Kasumi-1 (cell line): ENCODE measurements around the gene HLA-DQA1.
"Not testable (repeated sequence)": the region's sequence is repeated elsewhere in the genome, so short reads cannot be mapped to it uniquely, and the experiment has no call there.

Experiments
- DNase-seq, 2 experiments: peaks; one replicate each; lab custom pipeline; 2025; lab: John Stamatoyannopoulos, UW

Gene HLA-DQA1

GRCh38 chr6:32622545-32623401 is 14.4 kb upstream of the HLA-DQA1 start:
- DNase-seq = peak; percentile 48 to 62

DNA sequence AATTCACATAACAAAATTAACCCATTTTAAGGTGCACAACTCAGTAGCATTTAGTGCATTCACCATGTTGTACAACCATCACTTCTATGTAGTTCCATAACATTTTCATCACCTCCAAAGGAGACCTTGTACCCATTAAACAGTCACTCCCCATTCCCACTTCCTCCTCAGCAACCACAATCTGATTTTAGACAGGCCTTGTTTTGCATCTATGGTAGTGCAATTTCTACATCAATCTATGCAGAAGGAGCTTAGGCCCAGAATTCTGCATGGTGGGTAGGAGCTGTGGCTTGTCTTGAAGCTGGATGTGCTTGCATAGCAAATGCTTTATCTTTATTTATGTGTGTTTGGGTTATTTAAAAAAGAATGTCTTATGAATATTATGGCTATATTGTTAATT is 13.5 kb upstream of the HLA-DQA1 start:
- no peak for DNase-seq

GRCh38 chr6:32624565-32624964 is 12.6 kb upstream of the HLA-DQA1 start:
- DNase-seq = no peak

DNA sequence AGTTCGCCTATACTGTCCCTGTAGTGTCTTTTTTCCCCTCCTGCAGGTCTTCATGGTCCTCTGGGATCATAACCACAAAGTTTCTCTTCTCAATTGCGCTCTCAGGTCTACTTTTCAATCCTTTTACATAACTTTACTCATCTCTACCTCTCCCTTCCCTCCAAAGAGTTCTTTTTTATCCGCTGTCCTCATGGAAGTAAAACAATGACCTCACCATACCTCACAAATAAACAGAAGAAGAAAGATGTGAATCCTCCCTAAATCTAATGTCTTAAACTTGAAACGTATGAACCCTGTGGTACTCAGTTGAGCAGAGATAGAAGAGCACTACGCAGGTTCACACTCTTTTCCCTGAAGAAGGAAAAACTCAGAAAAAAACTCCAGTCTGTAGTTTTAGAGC is 12.1 kb upstream of the HLA-DQA1 start:
- DNase-seq = no peak

DNA sequence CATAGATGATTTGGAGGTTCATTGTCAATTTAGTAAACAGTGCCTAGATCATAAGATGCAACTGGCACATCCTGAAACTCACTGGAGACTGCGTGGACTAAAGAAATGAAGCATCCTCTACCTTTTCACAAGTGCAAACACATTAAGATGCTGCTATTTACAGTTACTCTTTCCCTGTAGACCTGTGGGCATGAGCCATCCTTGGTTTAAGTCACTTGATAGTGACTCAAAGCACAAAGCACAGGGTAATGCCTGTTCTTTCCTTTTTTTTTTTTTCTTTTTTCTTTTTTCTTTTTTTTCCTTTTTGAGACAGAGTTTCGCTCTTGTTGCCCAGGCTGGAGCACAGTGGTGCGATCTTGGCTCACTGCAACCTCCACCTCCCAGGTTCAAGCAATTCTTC is 10.0 kb upstream of the HLA-DQA1 start:
- DNase-seq = no peak

- no peak for DNase-seq
Observed at GRCh38 chr6:32627831-32628230, 9.4 kb upstream of the HLA-DQA1 start.

DNA sequence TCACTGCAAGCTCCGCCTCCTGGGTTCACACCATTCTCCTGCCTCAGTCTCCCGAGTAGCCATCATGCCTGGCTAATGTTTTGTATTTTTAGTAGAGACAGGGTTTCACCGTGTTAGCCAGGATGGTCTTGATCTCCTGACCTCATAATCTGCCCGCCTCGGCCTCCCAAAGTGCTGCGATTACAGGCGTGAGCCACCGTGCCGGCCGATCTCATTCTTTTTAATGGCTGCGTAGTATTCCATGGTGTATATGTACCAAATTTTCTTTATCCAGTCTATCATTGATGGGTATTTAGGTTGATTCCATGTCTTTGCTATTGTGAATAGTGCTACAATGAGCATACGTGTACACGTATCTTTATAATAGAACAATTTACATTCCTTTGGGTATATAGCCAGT is 7.4 kb upstream of the HLA-DQA1 start:
- DNase-seq = not testable (repeated sequence)

DNA sequence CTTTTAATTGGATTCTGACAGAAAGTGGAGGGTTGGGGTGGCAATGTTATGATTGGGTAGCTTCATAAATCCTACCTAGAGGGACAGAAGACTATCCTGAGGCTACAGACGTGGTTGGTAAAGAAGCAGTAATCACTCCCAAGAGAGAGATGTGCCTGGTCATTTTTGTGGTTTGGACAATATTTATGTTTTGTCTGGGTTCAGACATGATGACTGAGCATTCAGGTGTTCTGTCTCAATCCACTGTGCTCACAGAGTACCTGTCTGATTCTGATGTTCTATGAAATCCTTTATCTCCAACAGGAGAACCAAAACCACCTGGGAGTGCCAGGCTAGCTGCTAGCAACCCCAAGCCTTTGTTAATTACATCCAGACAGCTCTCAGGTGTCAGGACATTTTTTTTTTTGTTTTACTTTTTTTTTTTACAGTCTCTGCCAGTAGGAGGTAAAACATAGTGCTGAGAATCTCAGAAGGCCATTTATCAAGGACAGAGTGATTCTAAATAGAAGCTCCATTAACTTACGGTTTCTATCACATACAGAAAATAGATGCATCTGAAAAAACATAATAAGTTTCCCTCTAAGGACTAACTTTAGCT is 1.6 kb upstream of the HLA-DQA1 start:
- no peak for DNase-seq

GRCh38 chr6:32637883-32638282 is 677 bp downstream of the HLA-DQA1 start:
- no peak for DNase-seq

- DNase-seq = no peak
Observed at GRCh38 chr6:32638532-32639219, 1.5 kb downstream of the HLA-DQA1 start.

DNA sequence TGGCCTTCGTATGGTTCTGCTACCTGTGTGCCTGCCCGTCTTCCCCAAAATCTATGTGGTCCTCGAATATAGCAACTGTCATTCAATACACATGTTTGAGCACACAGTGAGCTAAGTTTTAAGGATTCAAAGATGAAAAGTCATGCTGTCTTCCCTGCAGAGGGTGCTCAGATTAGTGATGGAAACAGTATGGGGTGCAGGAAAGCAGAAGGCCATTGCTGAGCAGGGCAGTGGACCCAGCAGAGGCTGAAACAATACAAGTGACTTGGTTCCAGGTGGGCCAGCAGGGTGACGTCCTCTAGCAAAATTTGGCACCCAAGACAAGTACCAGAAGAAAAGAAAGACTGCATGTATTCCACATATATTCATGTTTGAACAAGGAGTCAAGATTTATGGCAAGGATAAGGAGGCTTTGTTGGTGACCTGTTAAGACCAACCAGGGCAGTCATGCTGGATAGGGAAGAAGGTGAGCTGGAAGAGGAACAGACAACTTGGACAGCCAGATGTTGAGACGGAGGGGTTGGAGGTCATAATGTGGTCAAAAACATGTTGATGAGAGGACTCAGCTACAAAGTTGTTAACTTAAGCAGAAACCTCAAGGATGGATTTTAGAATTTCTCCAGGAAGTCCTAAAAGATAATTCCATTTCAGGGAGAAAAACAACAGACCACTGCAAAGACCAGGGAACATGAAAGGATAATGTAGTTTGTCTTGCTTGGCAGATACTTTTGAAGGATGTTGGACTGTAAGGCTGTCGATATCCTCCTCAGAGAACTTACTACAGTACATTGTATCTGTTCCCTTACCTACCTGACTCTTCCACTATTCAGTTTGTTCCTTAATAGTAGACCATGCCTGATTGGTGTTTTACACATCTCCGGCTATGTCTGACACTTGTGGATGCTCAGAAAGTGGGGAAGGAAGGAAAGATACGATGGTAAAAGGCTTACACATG is 2.5 kb downstream of the HLA-DQA1 start:
- no peak for DNase-seq

DNA sequence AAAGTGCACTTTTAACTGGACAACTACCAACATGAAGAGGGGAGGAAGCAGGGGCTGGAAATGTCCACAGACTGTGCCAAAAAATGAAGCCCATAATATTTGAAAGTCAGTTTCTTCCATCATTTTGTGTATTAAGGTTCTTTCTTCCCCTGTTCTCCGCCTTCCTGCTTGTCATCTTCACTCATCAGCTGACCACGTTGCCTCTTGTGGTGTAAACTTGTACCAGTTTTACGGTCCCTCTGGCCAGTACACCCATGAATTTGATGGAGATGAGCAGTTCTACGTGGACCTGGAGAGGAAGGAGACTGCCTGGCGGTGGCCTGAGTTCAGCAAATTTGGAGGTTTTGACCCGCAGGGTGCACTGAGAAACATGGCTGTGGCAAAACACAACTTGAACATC is 3.9 kb downstream of the HLA-DQA1 start:
- DNase-seq = no peak

- not testable (repeated sequence) for DNase-seq
Observed at GRCh38 chr6:32641785-32642719, 4.8 kb downstream of the HLA-DQA1 start.

- no peak for DNase-seq
Observed at GRCh38 chr6:32642720-32643106, 5.5 kb downstream of the HLA-DQA1 start.

DNA sequence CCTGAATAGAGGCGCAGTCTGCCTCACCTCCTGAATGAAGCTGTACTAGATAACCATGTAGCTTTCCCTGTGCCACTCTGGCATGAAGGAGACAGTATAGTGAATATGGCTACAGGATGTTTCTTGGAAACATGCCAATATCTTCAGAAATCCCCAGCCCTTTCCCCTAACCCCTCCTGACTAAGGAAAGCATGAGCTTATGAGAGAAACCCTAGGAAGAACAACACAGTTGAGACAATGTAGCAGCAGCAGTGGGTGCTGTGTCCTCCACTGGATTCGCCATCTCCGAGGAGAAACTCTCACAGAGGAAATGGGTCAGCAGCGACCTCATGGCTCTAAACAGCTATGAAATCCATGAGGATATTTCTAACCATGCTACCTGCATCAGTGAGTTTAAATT is 6.7 kb downstream of the HLA-DQA1 start:
- DNase-seq = no peak

GRCh38 chr6:32645047-32645703 is 8.0 kb downstream of the HLA-DQA1 start:
- DNase-seq = no peak

DNA sequence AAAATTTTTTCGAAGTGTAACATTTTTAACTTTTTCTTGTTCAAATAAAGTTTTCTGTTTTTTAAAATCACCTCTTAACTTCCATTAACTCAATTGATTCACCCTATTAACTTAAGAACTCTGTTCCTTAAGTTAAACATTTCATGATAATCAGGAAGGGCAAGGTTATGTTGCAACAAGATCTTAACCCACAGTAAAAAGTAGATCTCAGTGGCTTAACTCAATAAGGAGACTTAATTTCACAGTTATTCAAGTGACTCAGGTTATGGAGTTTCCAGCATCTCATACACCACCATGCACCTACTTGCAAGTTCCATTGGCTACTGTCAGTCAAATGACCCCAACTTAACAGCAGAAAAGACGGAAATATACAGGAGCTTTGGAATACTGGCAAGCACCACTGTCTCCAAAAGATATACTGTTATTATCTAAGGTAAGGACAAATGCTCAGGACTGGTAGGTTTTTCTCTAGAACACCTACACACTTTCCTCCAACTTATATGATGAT is 18.1 kb downstream of the HLA-DQA1 start:
- DNase-seq = no peak

- DNase-seq = not testable (repeated sequence)
Observed at GRCh38 chr6:32657329-32657728, 20.1 kb downstream of the HLA-DQA1 start.

GRCh38 chr6:32657819-32658218 is 20.6 kb downstream of the HLA-DQA1 start:
- DNase-seq = not testable (repeated sequence)
